HK-2 (cell line): Measurements from ENCODE around the gene DTWD2.
"Not testable (repeated sequence)": the region's sequence is repeated elsewhere in the genome, so short reads cannot be mapped to it uniquely, and the experiment has no call there.

Experiments
- DNase-seq: peaks from one replicate; pipeline ENCODE4 v3.0.0-alpha.2; 2018; ENCODE audit not compliant: unreplicated experiment

The DTWD2 gene

GRCh38 chr5:118987988-118988865, at the start of gene DTWD2:
Gene DTWD2, minus strand, starts transcription at chr5:118988547. Its CDS starts 36 bp downstream, at chr5:118988511.
- peak; percentile 92 for DNase-seq

GRCh38 chr5:119037496-119038215, 49.3 kb upstream of the DTWD2 start:
- no peak for DNase-seq

- DNase-seq: no peak
Observed at GRCh38 chr5:119036101-119036762, 47.9 kb upstream of the DTWD2 start.

GRCh38 chr5:119033135-119033534, 44.8 kb upstream of the DTWD2 start:
- no peak for DNase-seq

- DNase-seq: no peak
Observed at GRCh38 chr5:119032656-119033055, 44.3 kb upstream of the DTWD2 start.

- DNase-seq: peak; percentile 47
Observed at GRCh38 chr5:119031905-119032304, 43.6 kb upstream of the DTWD2 start.

- no peak for DNase-seq
Observed at GRCh38 chr5:119031011-119031886, 42.9 kb upstream of the DTWD2 start.

GRCh38 chr5:119028575-119028974, 40.2 kb upstream of the DTWD2 start:
- no peak for DNase-seq

GRCh38 chr5:119022773-119023172, 34.4 kb upstream of the DTWD2 start:
- DNase-seq: no peak

- no peak for DNase-seq
Observed at GRCh38 chr5:119022017-119022745, 33.8 kb upstream of the DTWD2 start.

- no peak for DNase-seq
Observed at GRCh38 chr5:119021149-119021732, 32.9 kb upstream of the DTWD2 start.

GRCh38 chr5:119019949-119020348, 31.6 kb upstream of the DTWD2 start:
- DNase-seq: no peak

- no peak for DNase-seq
Observed at GRCh38 chr5:119019501-119019900, 31.2 kb upstream of the DTWD2 start.

- no peak for DNase-seq
Observed at GRCh38 chr5:119017994-119018393, 29.6 kb upstream of the DTWD2 start.

- no peak for DNase-seq
Observed at GRCh38 chr5:119016125-119016774, 27.9 kb upstream of the DTWD2 start.

- DNase-seq: no peak
Observed at GRCh38 chr5:119011186-119011585, 22.8 kb upstream of the DTWD2 start.

- DNase-seq: no peak
Observed at GRCh38 chr5:119010206-119010605, 21.9 kb upstream of the DTWD2 start.

- DNase-seq: no peak
Observed at GRCh38 chr5:119009131-119009530, 20.8 kb upstream of the DTWD2 start.

GRCh38 chr5:118999696-119000095, 11.3 kb upstream of the DTWD2 start:
- no peak for DNase-seq

GRCh38 chr5:118998861-118999260, 10.5 kb upstream of the DTWD2 start:
- DNase-seq: not testable (repeated sequence)
